ENCODE data around the gene MRPS18A. TPM values are rescaled to one million over a fixed set of nuclear protein-coding genes. Genes with fewer than 3 reads are reported as not detected.

The MRPS18A gene
- total RNA-seq, 2 donors from 2014 or later: 56.9 to 69.4 TPM

DNA sequence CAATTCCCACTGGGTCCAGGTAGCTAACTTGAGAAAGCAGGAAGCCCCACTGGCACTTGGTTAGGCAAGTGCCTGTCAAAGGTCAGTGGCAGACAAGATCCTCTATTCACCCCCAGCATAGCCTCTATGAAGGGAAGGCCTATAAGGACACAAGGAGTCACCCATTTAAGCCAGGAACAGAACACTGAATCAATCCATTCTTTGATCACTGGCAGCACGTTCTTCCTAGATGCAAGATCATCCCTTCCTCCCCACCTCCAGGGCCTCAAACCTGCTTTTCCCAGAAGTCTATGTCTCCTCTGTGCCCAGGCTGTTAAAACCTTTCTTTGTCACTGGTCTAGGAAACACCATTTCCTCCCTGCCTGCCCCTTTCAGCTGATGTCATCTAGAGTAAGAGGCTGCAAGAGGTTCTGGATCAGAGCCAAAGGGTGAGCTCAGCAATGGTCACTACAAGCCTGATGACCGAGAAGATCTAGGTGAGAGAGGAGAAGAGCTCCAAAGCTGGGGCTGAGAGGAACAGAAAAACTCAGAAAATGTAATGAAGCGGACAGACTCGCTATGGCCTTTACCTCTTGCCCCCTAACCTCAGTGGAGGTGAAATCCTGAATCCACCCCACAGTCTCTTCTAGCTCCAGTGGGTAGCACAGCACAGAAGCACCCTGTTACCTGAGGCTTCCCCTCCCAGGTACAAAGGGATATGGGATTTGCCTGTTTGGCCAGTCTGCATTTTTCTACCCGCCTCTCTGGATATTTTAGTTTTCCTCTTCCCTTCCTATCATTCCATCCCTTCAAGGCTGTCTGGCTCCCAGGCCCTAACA lies 60.4 kb downstream of the MRPS18A start:
- DNase-seq (peak; percentile 60 to 81), ATAC-seq (peak; percentile 12)
- intact Hi-C loops (cut with DNase I, micrococcal nuclease): no loop called here

DNA sequence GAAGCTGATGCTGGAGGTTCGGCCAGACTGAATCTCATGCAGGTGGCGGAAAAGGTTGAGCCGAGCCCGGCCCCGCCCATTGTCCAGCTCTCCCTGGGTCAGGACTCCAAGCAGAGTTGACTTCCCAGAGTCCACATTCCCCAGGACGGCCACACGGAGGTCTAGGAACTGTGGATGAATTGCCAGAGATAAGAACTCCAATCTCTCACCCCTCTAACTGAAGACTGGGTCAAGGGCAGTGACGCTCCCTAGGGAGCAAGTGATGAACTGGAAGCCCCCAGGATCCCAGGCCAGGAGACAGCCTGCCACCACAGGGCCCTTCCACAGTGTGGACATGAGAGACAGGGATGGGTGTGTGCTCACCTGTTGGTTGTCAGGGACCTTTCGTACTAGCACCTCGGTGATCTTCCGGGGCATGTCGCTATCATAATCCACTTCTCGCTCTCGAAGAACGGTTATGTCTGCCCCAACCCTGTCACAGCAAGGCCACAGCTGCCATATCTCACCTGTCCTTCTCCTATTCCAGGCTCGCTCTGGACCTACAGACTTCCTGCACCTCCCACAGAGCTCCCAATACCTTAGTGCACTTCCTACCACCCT lies 62.1 kb downstream of the MRPS18A start:
- ATAC-seq (no peak), DNase-seq (no peak)
- intact Hi-C loops (cut with DNase I, micrococcal nuclease): no loop called here

DNA sequence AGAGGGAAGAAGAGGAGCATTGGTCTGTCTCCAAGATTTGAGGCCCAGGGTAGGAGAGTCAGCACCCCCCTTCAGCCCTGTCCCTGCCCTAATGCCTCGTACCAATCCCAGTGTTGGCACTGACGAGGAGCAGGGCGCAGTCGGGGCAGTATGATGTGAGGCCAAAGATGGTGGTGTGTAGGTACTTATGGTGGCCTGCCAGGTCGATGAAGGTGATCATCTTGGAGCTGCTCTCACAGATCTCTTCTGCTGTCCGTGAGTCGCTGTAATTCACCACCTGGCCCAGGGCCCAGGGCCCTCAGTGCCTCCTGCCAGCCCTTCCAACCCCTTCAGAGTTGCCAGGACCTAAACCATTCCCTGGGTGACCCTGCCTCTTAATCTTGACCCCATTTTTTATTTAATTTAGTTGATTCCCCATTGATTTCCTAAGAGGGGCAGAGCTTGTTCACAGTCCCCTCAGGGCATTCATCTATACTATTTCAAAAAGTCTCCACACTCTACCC lies 62.8 kb downstream of the MRPS18A start:
- ATAC-seq: no peak

DNA sequence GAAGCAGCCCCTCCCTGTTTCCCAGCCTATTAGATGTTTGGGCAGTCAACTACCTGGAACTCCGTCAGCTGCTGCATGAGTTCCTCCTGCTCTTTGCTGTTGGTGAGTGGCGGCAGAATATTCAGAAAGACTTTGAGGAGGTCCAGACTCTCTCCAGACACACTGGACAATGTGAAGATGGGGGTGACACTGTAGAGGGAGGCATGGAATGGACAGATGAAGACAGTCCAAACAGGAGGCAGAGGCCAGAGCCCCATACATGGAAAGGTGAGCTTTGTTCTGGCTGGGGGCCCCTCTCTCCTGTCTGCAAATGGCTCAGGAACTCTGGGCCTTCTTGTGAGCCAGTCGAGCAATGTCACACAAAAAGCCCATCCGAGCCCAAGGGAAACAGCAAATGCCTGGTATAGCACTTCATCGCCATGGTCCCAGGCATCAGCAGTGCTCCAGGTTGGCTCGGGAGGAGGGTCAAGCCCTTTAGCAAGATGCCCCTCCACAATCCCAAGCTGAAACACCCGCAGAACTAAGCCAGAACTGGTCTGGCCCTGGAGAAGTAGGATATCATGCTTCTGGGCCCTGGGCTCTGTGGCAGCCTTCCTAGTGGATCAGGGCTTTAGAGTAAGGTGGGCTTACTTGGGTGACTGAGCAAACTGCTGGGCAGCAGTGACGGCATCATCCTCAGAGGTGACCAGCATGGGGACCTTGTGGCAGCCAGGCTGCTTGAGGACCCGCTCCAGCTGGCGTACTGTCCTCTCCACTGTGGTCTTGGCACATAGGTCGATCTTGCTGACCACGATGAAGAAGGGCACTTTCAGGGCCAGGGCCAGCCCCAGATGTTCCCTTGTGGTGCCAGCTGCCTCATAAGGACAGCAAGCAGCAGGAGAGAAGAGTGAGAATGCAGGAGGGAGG lies 63.5 kb downstream of the MRPS18A start:
- intact Hi-C loops (cut with DNase I, micrococcal nuclease): no loop called here
- no peak for DNase-seq

More for the DNA sequence above, 62.8 kb downstream of the MRPS18A start:
- intact Hi-C loops (cut with DNase I, micrococcal nuclease): no loop called here
- no peak for DNase-seq

DNA sequence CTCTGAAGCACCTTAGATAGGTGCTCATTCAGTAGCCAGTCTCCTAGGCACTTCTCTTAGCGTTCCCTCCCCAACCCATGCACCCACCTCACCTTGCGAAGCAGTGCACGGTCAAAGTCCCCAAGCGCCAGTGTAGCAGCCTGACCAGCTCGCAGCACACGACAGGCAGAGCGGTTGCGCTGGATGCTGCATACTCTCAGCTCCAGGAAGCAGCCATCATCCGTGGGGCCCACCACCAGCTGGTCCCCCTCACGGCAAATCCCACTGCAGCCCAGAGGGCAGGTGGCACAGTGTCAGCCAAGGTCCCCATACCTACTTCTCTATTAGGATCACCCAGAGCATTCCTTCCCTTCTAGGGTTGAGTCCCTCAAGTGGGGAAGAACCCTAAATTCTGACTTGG lies 65.0 kb downstream of the MRPS18A start:
- intact Hi-C loops (cut with DNase I, micrococcal nuclease): no loop called here
- ATAC-seq: no peak
- DNase-seq: no peak

More for the DNA sequence above, 63.5 kb downstream of the MRPS18A start:
- ATAC-seq: no peak

DNA sequence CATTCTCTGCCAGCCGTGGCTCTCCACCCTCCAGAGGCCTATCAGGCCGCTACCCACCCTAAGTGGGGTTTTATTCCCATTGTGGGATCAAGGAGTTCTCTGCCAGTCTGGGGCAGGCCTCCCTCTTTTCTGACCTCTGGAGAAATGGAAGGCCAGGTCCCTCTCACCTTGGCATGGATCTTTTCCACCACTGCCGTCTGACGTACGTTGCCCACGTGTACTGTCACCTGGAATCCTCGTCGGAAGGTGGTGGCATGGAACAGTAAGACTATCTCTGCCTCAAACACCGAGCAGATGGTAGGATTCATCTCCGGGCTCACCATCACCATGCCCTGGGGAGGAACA lies 65.8 kb downstream of the MRPS18A start:
- intact Hi-C loops (cut with DNase I, micrococcal nuclease): no loop called here
- no peak for DNase-seq
- ATAC-seq: no peak

Other genes with a start within 250 kb of the MRPS18A start
- gene DLK2, start 232.2 kb downstream of the MRPS18A start, total RNA-seq: under 1 TPM; 0.27 to 0.28 TPM
- gene TJAP1, start 210.2 kb downstream of the MRPS18A start, total RNA-seq: 10 to 100 TPM; 16.9 to 18.4 TPM
- under 1 TPM; 0.61 to 0.95 TPM for gene LRRC73, start 177.4 kb downstream of the MRPS18A start, total RNA-seq
- 100 to 1,000 TPM; 113 to 134 TPM for gene YIPF3, start 170.9 kb downstream of the MRPS18A start, total RNA-seq
- 10 to 100 TPM; 19.6 to 26.9 TPM for gene POLR1C, start 170.7 kb downstream of the MRPS18A start, total RNA-seq
- gene XPO5, start 111.8 kb downstream of the MRPS18A start, total RNA-seq: 10 to 100 TPM; 20.0 to 23.2 TPM
- 10 to 100 TPM; 11.2 to 11.3 TPM for gene POLH, start 111.6 kb downstream of the MRPS18A start, total RNA-seq
- 10 to 100 TPM; 63.7 to 95.8 TPM for gene GTPBP2, start 58.5 kb downstream of the MRPS18A start, total RNA-seq
- gene MAD2L1BP, start 52.0 kb downstream of the MRPS18A start, total RNA-seq: 10 to 100 TPM; 37.0 to 49.8 TPM
- gene RSPH9, start 42.8 kb downstream of the MRPS18A start, total RNA-seq: under 1 TPM in 1 of 2 donors, not detected in 1; 0.11 TPM
- gene VEGFA, start 82.4 kb upstream of the MRPS18A start, total RNA-seq: 100 to 1,000 TPM; 107 to 110 TPM